IMR-90 (cell line): ENCODE data around the gene COLQ. TPM values are rescaled to one million over a fixed set of nuclear protein-coding genes. Genes with fewer than 3 reads are reported as not detected.

Experiments used
- ATAC-seq: fragments of 200-7000 bp; cut with Tn5 transposase; 2 replicates; pipeline ENCODE4 v1.9.1; 2020; ENCODE audit warnings: low read depth, mild to moderate bottlenecking, moderate library complexity
- Bru-seq: library from RNA; stranded (reverse); fragments of 400-500 nt; gene quantifications from one replicate; lab custom pipeline; 2021; lab: Mats Ljungman, UMichigan
- BruChase-seq, 2 experiments: library from RNA; stranded (reverse); fragments of 400-500 nt; gene quantifications; one replicate each; lab custom pipeline; 2021; lab: Mats Ljungman, UMichigan
- BruUV-seq: library from RNA; stranded (reverse); fragments of 400-500 nt; replicated peaks from 2 replicates; lab custom pipeline; 2021; lab: Mats Ljungman, UMichigan
- CTCF ChIA-PET: fragments of 300-600 bp; formaldehyde crosslinking; extraction: SDS; loops from one replicate; lab custom pipeline; 2021; ENCODE audit warnings: antibody characterized with exemption; lab: Yijun Ruan, JAX
- POLR2A ChIA-PET: fragments of 300-600 bp; sonication (Branson Sonifier 250); formaldehyde crosslinking; loops from one replicate; lab custom pipeline; 2022; ENCODE audit warnings: antibody characterized with exemption; ENCODE audit not compliant: unreplicated experiment; lab: Charles Lee
- DNase-seq: peaks from one replicate; pipeline ENCODE4 v3.0.0; 2013
- H2AFZ ChIP-seq: replicated peaks from 2 replicates; pipeline ENCODE3; 2013; ENCODE audit warnings: low read length, mild to moderate bottlenecking; ENCODE audit not compliant: poor library complexity
- H2AK5ac ChIP-seq: 2 replicates; pipeline ENCODE4 v1.6.1; 2013; ENCODE audit warnings: low read depth, low read length, inconsistent platforms
- H2AK9ac ChIP-seq: replicated peaks from 2 replicates; pipeline ENCODE3; 2013; ENCODE audit warnings: mild to moderate bottlenecking, low read depth, low read length, moderate library complexity; ENCODE audit not compliant: poor library complexity
- H2BK120ac ChIP-seq: 2 replicates; pipeline ENCODE4 v1.6.1; 2013; ENCODE audit warnings: low read depth, low read length, inconsistent platforms
- H2BK15ac ChIP-seq: 3 replicates; pipeline ENCODE4 v1.6.1; 2013; ENCODE audit warnings: low read depth, low read length, inconsistent platforms
- H2BK20ac ChIP-seq: 2 replicates; pipeline ENCODE4 v1.6.1; 2013; ENCODE audit warnings: low read depth, mild to moderate bottlenecking, inconsistent platforms, low read length, moderate library complexity
- H2BK5ac ChIP-seq: 2 replicates; pipeline ENCODE4 v1.6.1; 2013; ENCODE audit warnings: mild to moderate bottlenecking, low read depth, low read length, inconsistent platforms; ENCODE audit not compliant: poor library complexity, severe bottlenecking
- H3K14ac ChIP-seq: replicated peaks from 2 replicates; pipeline ENCODE4 v1.6.1; 2013; ENCODE audit warnings: low read depth, low read length, inconsistent platforms
- H3K18ac ChIP-seq: 2 replicates; pipeline ENCODE4 v1.6.1; 2013; ENCODE audit warnings: low read depth, low read length, control low read depth
- H3K23ac ChIP-seq: 2 replicates; pipeline ENCODE4 v1.6.1; 2013; ENCODE audit warnings: low read depth, low read length, inconsistent platforms
- H3K27ac ChIP-seq: 2 replicates; pipeline ENCODE4 v1.5.1; 2013; ENCODE audit warnings: mild to moderate bottlenecking, control low read depth, low read length; ENCODE audit not compliant: insufficient read depth
- H3K27me3 ChIP-seq: 2 replicates; pipeline ENCODE4 v1.6.1; 2013; ENCODE audit warnings: low read length; ENCODE audit not compliant: control insufficient read depth, insufficient read depth
- H3K36me3 ChIP-seq: 2 replicates; pipeline ENCODE4 v1.6.1; 2013; ENCODE audit warnings: low read length, mixed read lengths; ENCODE audit not compliant: control insufficient read depth, insufficient read depth
- H3K4ac ChIP-seq: 2 replicates; pipeline ENCODE4 v1.6.1; 2013; ENCODE audit warnings: low read depth, low read length, inconsistent platforms
- H3K4me1 ChIP-seq: 2 replicates; pipeline ENCODE4 v1.6.1; 2013; ENCODE audit warnings: low read length, mixed read lengths; ENCODE audit not compliant: control insufficient read depth, insufficient read depth
- H3K4me2 ChIP-seq: 2 replicates; pipeline ENCODE4 v1.6.1; 2013; ENCODE audit warnings: low read depth, mild to moderate bottlenecking, control low read depth, low read length, moderate library complexity
- H3K4me3 ChIP-seq: 2 replicates; pipeline ENCODE4 v1.5.1; 2013; ENCODE audit warnings: low read depth, mild to moderate bottlenecking, control low read depth, low read length, moderate library complexity; ENCODE audit not compliant: insufficient read depth
- H3K56ac ChIP-seq: 2 replicates; pipeline ENCODE4 v1.6.1; 2013; ENCODE audit warnings: low read length, inconsistent platforms; ENCODE audit not compliant: insufficient read depth; ENCODE audit errors: extremely low read depth
- H3K79me1 ChIP-seq, 2 experiments: 2 replicates each; pipeline ENCODE4 v1.6.1; 2013; ENCODE audit warnings: low read length in 2 of 2, inconsistent platforms in 1 of 2, low read depth in 1 of 2
- H3K9ac ChIP-seq: 2 replicates; pipeline ENCODE4 v1.6.1; 2013; ENCODE audit warnings: low read depth, low read length, control low read depth
- H3K9me1 ChIP-seq: 2 replicates; pipeline ENCODE4 v1.6.1; 2013; ENCODE audit warnings: low read length, inconsistent platforms; ENCODE audit not compliant: insufficient read depth
- H3K9me3 ChIP-seq: 2 replicates; pipeline ENCODE4 v1.6.1; 2013; ENCODE audit warnings: low read length; ENCODE audit not compliant: control insufficient read depth, insufficient read depth
- H4K20me1 ChIP-seq: 2 replicates; pipeline ENCODE4 v1.6.1; 2013; ENCODE audit warnings: low read length, inconsistent platforms; ENCODE audit not compliant: insufficient read depth
- H4K5ac ChIP-seq: 2 replicates; pipeline ENCODE4 v1.6.1; 2013; ENCODE audit warnings: mild to moderate bottlenecking, low read depth, low read length, control low read depth
- H4K8ac ChIP-seq, 2 experiments: 2 replicates each; pipeline ENCODE4 v1.6.1; 2013; ENCODE audit warnings: low read depth in 2 of 2, low read length in 2 of 2, control low read depth in 1 of 2, inconsistent platforms in 1 of 2
- H4K91ac ChIP-seq: 2 replicates; pipeline ENCODE4 v1.6.1; 2013; ENCODE audit warnings: low read depth, low read length, inconsistent platforms; ENCODE audit not compliant: insufficient read depth
- MAZ ChIP-seq: IDR thresholded peaks from 2 replicates; pipeline ENCODE4 v1.6.1; 2012; ENCODE audit warnings: low read depth, mild to moderate bottlenecking, low read length, improper control_type of control experiment, moderate library complexity, borderline replicate concordance
- RAD21 ChIP-seq: IDR thresholded peaks from 2 replicates; pipeline ENCODE4 v1.6.1; 2012; ENCODE audit warnings: low read length, improper control_type of control experiment
- whole genome bisulfite sequencing, 2 experiments: methylation state at CpG; one replicate each; pipeline versions ENCODE4 v1.1.5 to v1.1.7; 2013; ENCODE audit warnings: missing lambda C conversion rate in 2 of 2; ENCODE audit not compliant: insufficient read length in 1 of 2; ENCODE audit errors: extremely low coverage in 2 of 2; 5-methylcytosine and 5-hydroxymethylcytosine counted together
- dilution Hi-C: fragments of 300-500 bp; cut with HindIII; formaldehyde crosslinking; loops from one replicate; pipeline ENCODE4 v1.14.3; 2018; ENCODE audit warnings: low sequenced_read_pairs; ENCODE audit not compliant: unreplicated experiment
- in situ Hi-C: fragments of 300-500 bp; cut with MboI; formaldehyde crosslinking; loops from 3 replicates; pipeline ENCODE4 v1.14.3; 2019; ENCODE audit warnings: low sequenced_read_pairs, inconsistent platforms, mixed read lengths
- intact Hi-C: fragments of 100-400 bp; cut with micrococcal nuclease; formaldehyde crosslinking; loops from 2 replicates; pipeline ENCODE4 v1.10.0; 2022
- long read RNA-seq: library from polyadenylated mRNA; unstranded; transcript quantifications from one replicate; pipeline ENCODE4 v2.0.0, GENCODE V29; 2021; ENCODE audit not compliant: unreplicated experiment
- polyA plus RNA-seq, 3 experiments: library from polyadenylated mRNA; depleted of rRNA; stranded (reverse); fragments of >200 nt; gene quantifications; 2 replicates each; pipeline ENCODE4 v1.2.3, GENCODE V29; 2012; ENCODE audit warnings: low replicate concordance in 1 of 3
- total RNA-seq: library from RNA; depleted of rRNA; stranded (reverse); fragments of >200 nt; gene quantifications from 2 replicates; pipeline ENCODE4 v1.2.3, GENCODE V29; 2012; rRNA removed
- TF ChIP-seq, protein P1 (sequence below): fragments of 150-350 bp; IDR thresholded peaks from 2 replicates; pipeline ENCODE4 v1.6.1; 2016; ENCODE audit warnings: low read depth, mild to moderate bottlenecking, low read length, moderate library complexity, borderline replicate concordance

Gene COLQ
- total RNA-seq (under 0.01 and 0.18 TPM in 2 replicates), polyA plus RNA-seq (2012; rRNA removed) (0.65 and 1.0 TPM in 2 replicates), Bru-seq, nascent RNA (percentile 51 among the genes with signal in this experiment), BruChase-seq, experiment 1, labeled RNA remaining after a 6-hour chase (percentile 59 among the genes with signal in this experiment), BruChase-seq, experiment 2, labeled RNA remaining after a 2-hour chase (percentile 64 among the genes with signal in this experiment)
- polyA plus RNA-seq (2012; cell fraction: cytosol; rRNA removed), result 0.21 and 0.30 TPM in 2 replicates
- 5.7 and 6.6 TPM in 2 replicates for polyA plus RNA-seq (2012; cell fraction: nucleus; rRNA removed; ENCODE audit: low replicate concordance)
- long read RNA-seq, result 0 reads

DNA sequence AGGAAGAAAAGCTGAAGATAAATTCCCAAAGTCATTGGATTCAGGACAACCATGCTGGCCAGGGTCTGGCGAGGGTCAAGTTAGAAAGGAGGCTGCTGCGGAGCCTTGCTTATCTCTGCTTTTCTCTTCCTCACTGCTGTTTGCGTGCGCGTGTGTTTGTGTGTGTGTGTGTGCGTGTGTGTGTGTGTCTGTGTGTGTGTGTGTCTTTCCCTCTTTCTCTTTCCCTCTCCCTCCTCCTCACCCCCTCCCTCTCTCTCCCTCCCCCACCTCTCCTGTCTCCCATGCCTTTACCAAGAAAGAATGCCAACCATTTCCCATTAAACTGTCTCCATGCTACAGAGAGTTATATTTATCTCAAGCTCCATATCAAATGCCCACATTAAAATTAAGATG is at the start of gene COLQ:
COLQ (minus strand) TSS at position 134 of the 393 bp plus-strand sequence; CDS start at position 53, 81 bp downstream.
- Histone ChIP-seq H4K20me1 (no peaks in the 10 kb centered on the region), H4K8ac (no peak within 1 kb of the TSS), H4K5ac (no peak within 1 kb of the TSS), H2BK20ac (no peak within 1 kb of the TSS), H3K79me1 (no peaks in the 10 kb centered on the region), H4K91ac (no peak within 1 kb of the TSS), H3K36me3 (no peaks in the 10 kb centered on the region), H2BK5ac (no peak within 1 kb of the TSS), H3K23ac (no peak within 1 kb of the TSS), H2AK9ac (no peak within 1 kb of the TSS), H2BK120ac (no peak within 1 kb of the TSS), H3K4me2 (no peak within 1 kb of the TSS; the same call in 1 of the 2 replicates), H3K4me3 (no peak within 1 kb of the TSS), H2AFZ (peak within 1 kb of the TSS; percentile 18), H2BK15ac (no peak within 1 kb of the TSS), H3K56ac (no peak within 1 kb of the TSS), H3K27ac (no peak within 1 kb of the TSS), H3K4me1 (0 out of 2 replicates have a peak, but pooled peaks cover 4% of the 10 kb centered on the region), H3K9ac (no peak within 1 kb of the TSS), H3K9me3 (no peaks in the 10 kb centered on the region), H3K18ac (no peak within 1 kb of the TSS), H3K14ac (no peak within 1 kb of the TSS), H3K27me3 (peaks cover 6% of the 10 kb centered on the region), H2AK5ac (no peak within 1 kb of the TSS), H3K9me1 (no peaks in the 10 kb centered on the region), H3K4ac (no peak within 1 kb of the TSS)
- ChIA-PET POLR2A (no interaction called here), CTCF (interaction anchor here (0.9 kb wide), 1 partner anchor 36 kb away, joined by 3 read pairs; no protein-coding TSS in a partner anchor)
- no CpG with 5 or more reads among the region's 6 CpGs for WGBS, 2 experiments
- intact Hi-C loops, result no loop called here
- no TSS peak for BruUV-seq
- ATAC-seq, result peak; percentile 40
- TF ChIP-seq RAD21, result no peak
- peak; percentile 30; the same call in 1 of the 2 replicates for TF ChIP-seq MAZ
- TF ChIP-seq, protein P1, sequence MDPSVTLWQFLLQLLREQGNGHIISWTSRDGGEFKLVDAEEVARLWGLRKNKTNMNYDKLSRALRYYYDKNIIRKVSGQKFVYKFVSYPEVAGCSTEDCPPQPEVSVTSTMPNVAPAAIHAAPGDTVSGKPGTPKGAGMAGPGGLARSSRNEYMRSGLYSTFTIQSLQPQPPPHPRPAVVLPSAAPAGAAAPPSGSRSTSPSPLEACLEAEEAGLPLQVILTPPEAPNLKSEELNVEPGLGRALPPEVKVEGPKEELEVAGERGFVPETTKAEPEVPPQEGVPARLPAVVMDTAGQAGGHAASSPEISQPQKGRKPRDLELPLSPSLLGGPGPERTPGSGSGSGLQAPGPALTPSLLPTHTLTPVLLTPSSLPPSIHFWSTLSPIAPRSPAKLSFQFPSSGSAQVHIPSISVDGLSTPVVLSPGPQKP, result no peak
- dilution Hi-C loops, result no loop called here
- DNase-seq, result no peak
- in situ Hi-C loops, result no loop called here
